Head of caudate nucleus (tissue), 42 donors: ENCODE results near the gene GMPR2.
"Not testable (repeated sequence)": the region's sequence is repeated elsewhere in the genome, so short reads cannot be mapped to it uniquely, and the experiment has no call there.

ENCODE experiments used
- DNase-seq, 42 donors: peaks; one replicate each; pipeline versions ENCODE4 v3.0.0 to v3.0.0-alpha.2; 2020 to 2021; ENCODE audit warnings: mixed read lengths in 7 of 42
- intact Hi-C: fragments of 100-400 bp; cut with DNase I; formaldehyde crosslinking; loops from one replicate; pipeline ENCODE4 v1.15.0; 2022

Gene GMPR2

GRCh38 chr14:24243336-24243836, 10.7 kb downstream of the GMPR2 start:
- peak in 5 of 42 donors; percentile 11 to 40 (median 18) for DNase-seq
- intact Hi-C loops, result loop anchor here (5.0 kb wide), 2 partner anchors 54 to 199 kb away; partner anchors contain the start of genes DHRS1, NOP9 and SDR39U1

- DNase-seq, result peak in 3 of 42 donors; percentile 0 to 8 (median 8)
- intact Hi-C loops, result not testable (repeated sequence)
These were observed 12.6 kb downstream of the GMPR2 start for GRCh38 chr14:24245350-24245749.

DNA sequence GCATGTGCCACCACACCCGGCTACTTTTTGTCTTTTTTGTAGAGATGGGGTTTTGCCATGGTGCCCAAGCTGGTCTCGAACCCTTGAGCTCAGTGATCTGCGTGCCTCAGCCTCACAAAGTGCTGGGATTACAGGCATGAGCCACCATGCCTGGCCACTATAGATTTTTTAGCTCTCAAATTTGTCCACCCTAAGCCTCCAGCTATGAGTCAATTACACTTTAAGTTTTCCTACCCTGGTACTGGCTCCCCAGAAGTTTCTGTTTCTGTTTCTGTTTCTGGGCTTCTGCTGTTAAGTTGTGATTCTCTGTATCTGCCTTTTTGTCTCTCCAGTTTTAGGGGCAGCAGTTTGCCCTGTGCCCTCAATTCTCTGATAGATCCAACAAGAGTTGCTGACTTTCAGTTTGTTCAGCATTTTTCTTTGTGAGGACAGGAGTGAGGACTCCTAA, 14.1 kb downstream of the GMPR2 start:
- peak in 1 of 42 donors; percentile 4 for DNase-seq
- intact Hi-C loops, result no loop called here

DNA sequence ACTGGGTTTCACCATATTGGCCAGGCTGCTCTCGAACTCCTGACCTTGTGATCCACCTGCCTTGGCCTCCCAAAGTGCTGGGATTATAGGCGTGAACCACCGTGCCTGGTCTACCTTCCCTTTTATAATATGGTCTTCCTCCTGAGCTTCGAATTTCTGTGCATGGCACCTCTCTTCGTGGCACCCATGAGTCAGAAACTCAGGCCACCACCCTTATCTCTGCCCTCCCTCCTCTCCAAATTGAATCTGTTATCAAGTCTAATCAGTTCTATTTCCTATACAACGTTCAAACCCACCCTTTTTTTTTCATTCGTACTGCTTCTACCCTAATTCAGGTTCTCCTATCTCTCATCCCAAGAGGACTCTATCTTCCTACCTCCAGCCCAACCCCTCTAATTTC, 14.7 kb downstream of the GMPR2 start:
- DNase-seq, result peak in 1 of 42 donors; percentile 13
- intact Hi-C loops, result no loop called here

DNA sequence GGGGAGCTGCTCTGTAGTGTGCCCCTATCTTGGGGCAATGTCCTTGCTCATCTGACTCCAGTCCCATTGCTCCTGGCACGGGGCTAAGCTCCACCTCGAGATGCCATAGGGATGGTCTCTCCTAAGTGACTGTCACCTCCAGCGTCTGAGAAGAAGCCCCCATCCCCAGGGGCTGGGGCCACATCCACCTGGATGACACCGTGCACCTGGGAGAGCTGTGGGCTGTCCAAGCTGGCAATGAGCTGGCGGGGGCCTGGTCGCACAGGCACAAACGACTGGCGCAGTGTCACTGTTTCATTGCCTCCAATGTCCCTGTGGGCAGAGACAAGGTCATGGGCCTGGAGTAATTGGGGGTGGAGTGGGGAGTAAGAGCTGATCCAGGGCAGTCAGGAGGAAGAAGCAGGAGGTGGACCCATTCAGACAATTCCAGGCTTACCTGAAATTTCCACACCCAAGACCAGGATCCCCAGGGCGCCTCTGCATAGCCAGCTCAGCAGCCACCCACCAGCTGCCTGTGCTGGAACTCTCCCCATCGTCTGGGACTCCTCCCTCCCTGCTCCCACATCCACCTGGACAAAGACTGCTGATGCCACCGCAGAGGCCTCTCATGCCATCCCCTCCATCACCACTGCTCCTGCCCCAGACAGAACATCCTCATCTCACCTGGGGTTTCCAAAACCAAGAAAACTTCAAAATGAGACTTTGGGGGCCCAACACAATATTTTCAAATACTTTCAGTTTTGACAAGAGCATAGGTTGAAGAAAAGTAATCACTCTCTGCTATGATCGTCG, 16.7 kb downstream of the GMPR2 start:
- intact Hi-C loops, result no loop called here
- DNase-seq, result peak in 1 of 42 donors; percentile 11

GRCh38 chr14:24250354-24250753, 17.6 kb downstream of the GMPR2 start:
- no peak for DNase-seq

DNA sequence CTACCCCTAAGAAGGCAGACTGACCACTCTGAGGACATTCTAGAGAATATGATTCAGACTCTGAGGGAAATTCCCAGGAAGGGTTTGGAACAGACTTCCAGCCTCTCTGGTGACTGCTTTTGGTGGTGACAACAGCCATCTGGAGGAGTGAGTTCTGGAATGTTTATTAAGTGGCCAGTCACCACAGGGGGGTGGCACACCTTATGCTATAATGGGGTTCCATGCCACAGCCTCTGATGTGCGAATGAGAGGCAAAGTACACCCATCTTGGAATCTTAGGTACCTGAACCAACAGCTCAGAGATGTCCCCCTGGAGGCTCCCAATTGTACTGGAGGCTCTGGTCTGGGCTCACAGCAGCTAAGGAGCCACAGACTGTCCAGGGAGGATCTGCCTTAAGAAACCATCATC, 19.2 kb downstream of the GMPR2 start:
- no peak for DNase-seq
- intact Hi-C loops, result no loop called here

More at GRCh38 chr14:24250354-24250753, 17.6 kb downstream of the GMPR2 start:
- intact Hi-C loops, result no loop called here

GRCh38 chr14:24252289-24253124, 19.8 kb downstream of the GMPR2 start:
- intact Hi-C loops, result no loop called here
- DNase-seq, result no peak

- intact Hi-C loops, result no loop called here
- no peak for DNase-seq
These were observed 21.2 kb downstream of the GMPR2 start for GRCh38 chr14:24253936-24254335.

GRCh38 chr14:24254630-24255392, 22.1 kb downstream of the GMPR2 start:
- DNase-seq, result no peak
- intact Hi-C loops, result no loop called here

GRCh38 chr14:24255438-24255837, 22.7 kb downstream of the GMPR2 start:
- intact Hi-C loops, result no loop called here
- no peak for DNase-seq

DNA sequence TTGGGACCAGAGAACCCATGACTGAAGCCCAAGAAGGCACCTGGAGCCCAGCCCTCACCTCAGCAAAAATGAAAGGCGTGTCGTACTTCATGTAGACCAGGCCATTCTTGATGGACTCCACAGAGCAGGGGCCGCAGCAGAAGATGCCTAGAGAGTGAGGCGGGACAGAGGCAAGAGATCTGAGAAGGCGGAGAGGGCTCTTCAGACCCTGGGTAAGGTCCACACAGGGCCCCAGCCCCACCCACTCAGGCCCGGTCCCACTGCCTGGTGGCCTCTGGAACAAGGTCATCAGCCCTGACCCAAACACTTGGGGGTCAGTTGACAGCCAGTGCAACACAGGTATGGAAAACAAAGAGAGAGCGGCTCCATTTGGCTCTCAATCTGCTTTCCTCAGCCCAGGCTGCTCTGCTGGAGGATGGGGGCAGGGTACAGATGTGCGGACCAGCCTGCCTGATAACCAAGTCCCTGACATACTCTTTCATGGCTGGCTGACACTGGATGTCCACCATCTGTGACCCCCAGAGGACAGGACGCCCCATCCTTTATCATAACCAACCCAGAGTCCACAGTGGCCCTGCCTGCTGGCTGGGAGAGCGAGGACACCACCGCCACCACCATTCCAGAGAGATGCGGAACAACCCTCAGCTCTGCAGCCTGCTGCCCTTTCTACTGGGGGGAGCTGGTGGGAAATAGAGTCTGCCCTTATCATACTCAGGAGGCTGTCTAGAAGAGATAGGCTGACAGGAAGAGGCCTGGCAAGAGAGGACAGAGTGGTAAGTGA, 23.4 kb downstream of the GMPR2 start:
- intact Hi-C loops, result no loop called here
- DNase-seq, result no peak

DNA sequence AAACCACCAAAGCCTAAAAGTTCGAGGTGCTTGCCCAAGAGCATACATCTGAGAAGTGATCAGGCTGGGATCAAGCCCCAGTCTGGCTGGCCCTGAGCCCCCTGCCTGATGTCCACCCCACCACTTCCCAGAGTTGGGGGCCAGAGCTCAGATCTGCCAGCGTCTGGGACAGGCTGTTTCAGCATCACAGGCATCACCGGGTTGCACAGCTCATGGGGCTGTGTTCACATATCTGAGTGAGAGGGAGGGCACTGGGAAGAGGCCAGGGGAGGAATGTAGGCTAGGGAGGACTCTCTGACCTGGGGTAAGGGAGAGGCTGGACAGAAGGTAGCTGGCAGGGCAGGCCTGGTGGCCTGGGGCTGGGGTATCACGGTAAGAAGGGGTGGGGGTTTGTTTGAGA, 24.2 kb downstream of the GMPR2 start:
- DNase-seq, result no peak
- intact Hi-C loops, result no loop called here

- intact Hi-C loops, result no loop called here
- no peak for DNase-seq
These were observed 25.4 kb downstream of the GMPR2 start for GRCh38 chr14:24258119-24258518.

DNA sequence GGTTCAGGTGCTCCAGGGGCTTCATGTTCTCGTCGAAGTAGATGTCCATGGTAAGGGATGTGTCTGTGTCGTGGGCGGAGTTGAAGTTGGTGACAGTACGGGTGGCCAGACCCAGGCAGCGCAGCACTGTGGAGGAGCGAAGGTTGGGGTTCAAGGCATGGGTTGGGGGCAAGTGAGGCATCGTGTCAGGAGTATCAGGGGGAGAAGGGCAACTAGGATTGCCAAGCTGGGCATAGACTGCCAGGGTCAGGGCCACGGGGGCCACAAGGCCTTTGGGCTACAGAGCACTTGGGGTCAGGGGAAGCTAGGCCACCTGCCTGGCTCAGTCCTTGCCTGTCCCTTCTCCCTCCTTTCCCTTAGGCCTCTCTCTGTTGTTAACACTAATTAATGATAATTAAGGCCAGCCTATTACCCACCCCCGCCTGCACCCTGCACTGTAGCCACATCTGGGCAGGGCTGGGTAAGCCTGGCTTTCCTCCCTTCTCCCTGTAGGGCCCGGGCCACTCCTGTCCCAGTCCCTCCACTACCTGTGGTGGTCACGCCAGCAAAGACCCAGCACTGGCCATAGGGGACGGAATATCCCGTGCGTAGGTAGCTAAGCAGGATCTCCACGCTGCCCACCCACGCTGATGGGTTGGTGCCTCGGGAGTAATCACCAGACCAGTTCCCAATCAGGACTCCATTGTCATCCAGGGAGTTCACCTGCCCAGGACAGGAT, 26.0 kb downstream of the GMPR2 start:
- DNase-seq, result no peak
- intact Hi-C loops, result no loop called here

GRCh38 chr14:24259282-24260025, 26.7 kb downstream of the GMPR2 start:
- DNase-seq, result no peak

More at GRCh38 chr14:24259282-24260025, 26.7 kb downstream of the GMPR2 start:
- intact Hi-C loops, result no loop called here
